Lung (tissue), 12 donors: ENCODE data around the gene FBXO44. TPM values are rescaled to one million over a fixed set of nuclear protein-coding genes. Genes with fewer than 3 reads are reported as not detected.

ENCODE experiments used
- ATAC-seq: fragments of 200-7000 bp; cut with Tn5 transposase; one replicate; pipeline ENCODE4 v1.9.1; 2020; ENCODE audit warnings: moderate number of reproducible peaks; ENCODE audit not compliant: insufficient read depth, low FRiP score
- DNase-seq, 3 donors: peaks; one replicate each; pipeline ENCODE4 v3.0.0-alpha.2; 2013 to 2017
- H3K27ac ChIP-seq, 2 donors: one replicate each; pipeline ENCODE4 v1.5.1; 2013; ENCODE audit warnings: mild to moderate bottlenecking in 2 of 2, moderate library complexity in 2 of 2, control low read depth in 1 of 2, inconsistent platforms in 1 of 2, low read depth in 1 of 2, low read length in 1 of 2
- H3K27me3 ChIP-seq, 3 donors: one replicate each; pipeline ENCODE4 v1.5.1; 2013; ENCODE audit warnings: low read length in 2 of 3; ENCODE audit not compliant: control insufficient read depth in 3 of 3, insufficient read depth in 3 of 3
- H3K36me3 ChIP-seq, 4 donors: one replicate each; pipeline ENCODE4 v1.5.1; 2013; ENCODE audit warnings: low read length in 4 of 4, mild to moderate bottlenecking in 1 of 4, moderate library complexity in 1 of 4; ENCODE audit not compliant: control insufficient read depth in 4 of 4, insufficient read depth in 4 of 4
- H3K4me1 ChIP-seq, 5 donors: one replicate each; pipeline ENCODE4 v1.5.1; 2013; ENCODE audit warnings: low read length in 5 of 5, mild to moderate bottlenecking in 2 of 5, moderate library complexity in 1 of 5; ENCODE audit not compliant: control insufficient read depth in 5 of 5, insufficient read depth in 5 of 5
- H3K4me3 ChIP-seq: one replicate; pipeline ENCODE4 v1.5.1; 2013; ENCODE audit warnings: mild to moderate bottlenecking, control low read depth, moderate library complexity
- H3K9ac ChIP-seq, 2 donors: one replicate each; pipeline ENCODE4 v1.5.1; 2013; ENCODE audit warnings: low read length in 2 of 2, control low read depth in 1 of 2; ENCODE audit not compliant: insufficient read depth in 1 of 2
- H3K9me3 ChIP-seq, 4 donors: one replicate each; pipeline ENCODE4 v1.5.1; 2013; ENCODE audit warnings: low read length in 3 of 4, mild to moderate bottlenecking in 1 of 4, moderate library complexity in 1 of 4; ENCODE audit not compliant: control insufficient read depth in 4 of 4, insufficient read depth in 3 of 4
- CTCF ChIP-seq: IDR thresholded peaks from 2 replicates; pipeline ENCODE4 v1.5.1; 2012; ENCODE audit warnings: mild to moderate bottlenecking; ENCODE audit errors: control extremely low read depth, extremely low read depth
- WGBS, 2 donors: extraction: QIAGEN DNeasy Blood & Tissue Kit; methylation state at CpG; one replicate each; pipeline ENCODE4 v1.1.7; 2013; 5-methylcytosine and 5-hydroxymethylcytosine counted together
- polyA plus RNA-seq, 2 donors: library from polyadenylated mRNA; stranded (reverse); fragments of 200-250 nt; gene quantifications; one replicate each; pipeline ENCODE4 v1.2.1, GENCODE V29; 2013
- total RNA-seq, 2 donors: library from RNA; depleted of rRNA in 1 of 2; stranded (reverse); fragments of >200 nt in 1 of 2; gene quantifications; one replicate each; pipeline ENCODE4 v1.2.1, GENCODE V29; 2014 to 2021
- donor health status: control.
- donor health status: control.
- donor health status: Bipolar disorder and iron deficiency.
- donor health status: healthy.
- donor health status: DM: yes; HTN: yes; CAD: no.

The FBXO44 gene
- total and polyA plus RNA-seq, 4 donors = 10.6 to 19.6 (median 14.2) TPM

- 75 to 76% methylated on average over 11 of the region's 11 CpGs for WGBS, 2 donors
- no peaks in the 10 kb centered on the region for H3K36me3 ChIP-seq
- H3K27me3 ChIP-seq = no peaks in the 10 kb centered on the region
- no peak overlapping the region for H3K4me3 ChIP-seq
- ATAC-seq (no peak), DNase-seq (no peak)
- no peak for TF ChIP-seq CTCF
- H3K9me3 ChIP-seq = peaks cover 0 to 5% (median 0%) of the 10 kb centered on the region in 4 donors
- no peaks in the 10 kb centered on the region for H3K4me1 ChIP-seq
- no peak overlapping the region for H3K27ac ChIP-seq
- H3K9ac ChIP-seq = no peak overlapping the region
Measured at GRCh38 chr1:11634365-11635192, 20.1 kb upstream of the FBXO44 start.

DNA sequence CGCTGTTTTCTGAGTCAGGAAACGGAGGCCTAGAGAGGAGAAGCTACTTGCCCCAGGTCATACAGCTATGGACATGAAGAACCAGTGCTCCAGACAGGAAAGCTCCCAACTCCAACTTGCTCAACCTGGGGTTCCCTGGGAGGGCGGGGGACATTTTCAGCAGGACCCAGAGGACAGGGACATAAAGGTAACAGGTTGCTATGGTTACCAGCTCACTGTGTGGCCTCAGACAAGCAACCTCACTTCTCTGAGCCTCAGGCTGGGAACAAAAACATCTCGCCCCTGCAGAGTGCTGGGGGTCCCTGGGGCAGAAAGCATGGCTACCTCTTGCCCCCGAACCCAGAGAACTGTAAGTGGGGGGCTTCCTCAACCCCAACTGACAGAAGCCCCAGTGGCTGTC lies 16.6 kb upstream of the FBXO44 start:
- no peak overlapping the region for H3K27ac ChIP-seq
- TF ChIP-seq CTCF = no peak
- no peak for DNase-seq
- ATAC-seq = no peak
- H3K9ac ChIP-seq = no peak overlapping the region
- H3K36me3 ChIP-seq = no peaks in the 10 kb centered on the region
- peaks cover 0 to 5% (median 0%) of the 10 kb centered on the region in 4 donors for H3K9me3 ChIP-seq
- no peak overlapping the region for H3K4me3 ChIP-seq
- no peaks in the 10 kb centered on the region for H3K27me3 ChIP-seq
- H3K4me1 ChIP-seq = no peaks in the 10 kb centered on the region
- 46 to 64% methylated on average over 5 of the region's 5 CpGs for WGBS, 2 donors

- Histone ChIP-seq H3K9ac (no peak overlapping the region), H3K27ac (no peak overlapping the region), H3K36me3 (no peaks in the 10 kb centered on the region), H3K4me1 (no peaks in the 10 kb centered on the region), H3K9me3 (no peaks in the 10 kb centered on the region), H3K27me3 (no peaks in the 10 kb centered on the region), H3K4me3 (no peak overlapping the region)
- no peak for TF ChIP-seq CTCF
- no peak for DNase-seq
- WGBS, 2 donors = 86% methylated on average over 4 of the region's 4 CpGs
- ATAC-seq = no peak
Measured at GRCh38 chr1:11639372-11639771, 15.3 kb upstream of the FBXO44 start.
